ENCODE results near the gene SHISA5. TPM values are rescaled to one million over a fixed set of nuclear protein-coding genes. Genes with fewer than 3 reads are reported as not detected.

The SHISA5 gene
- total RNA-seq, 4 donors from 2014 or later, result 98.2 to 191 (median 122) TPM

- ATAC-seq, result no peak
- peaks cover 0 to 67% of the 10 kb centered on the region in 2 donors for H3K36me3 ChIP-seq
- 56 to 79% methylated on average over 3 to 4 of the region's 8 CpGs for WGBS, 2 donors (ENCODE audit: low coverage in 1 of 2)
- H3K4me3 ChIP-seq, result no peak overlapping the region
- peak overlapping the region in 2 of 4 donors; percentile 98 to 99 for H3K27ac ChIP-seq
- H3K27me3 ChIP-seq, result no peaks in the 10 kb centered on the region
- no peak for TF ChIP-seq EP300 (IDR thresholded peaks at IDR 0.05)
- no peak for TF ChIP-seq POLR2AphosphoS5 (IDR thresholded peaks at IDR 0.05)
- no peak for TF ChIP-seq POLR2A (IDR thresholded peaks at IDR 0.05)
- TF ChIP-seq CTCF (IDR thresholded peaks at IDR 0.05), result no peak
- H3K4me1 ChIP-seq, result peaks cover 0 to 73% (median 32%) of the 10 kb centered on the region in 3 donors
- no peaks in the 10 kb centered on the region for H3K9me3 ChIP-seq
Observed at GRCh38 chr3:48422681-48423080, 81.3 kb downstream of the SHISA5 start.

GRCh38 chr3:48422272-48422671, 81.7 kb downstream of the SHISA5 start:
- H3K4me3 ChIP-seq, result no peak overlapping the region
- H3K27ac ChIP-seq, result peak overlapping the region in 1 of 4 donors; percentile 98
- peaks cover 0 to 69% (median 32%) of the 10 kb centered on the region in 3 donors for H3K4me1 ChIP-seq
- no CpG with 5 or more reads among the region's 3 CpGs for WGBS, 2 donors (ENCODE audit: low coverage in 1 of 2)
- H3K27me3 ChIP-seq, result no peaks in the 10 kb centered on the region
- no peaks in the 10 kb centered on the region for H3K9me3 ChIP-seq
- TF ChIP-seq POLR2AphosphoS5 (IDR thresholded peaks at IDR 0.05), result no peak
- TF ChIP-seq CTCF (IDR thresholded peaks at IDR 0.05), result no peak
- no peak for TF ChIP-seq POLR2A (IDR thresholded peaks at IDR 0.05)
- no peak for TF ChIP-seq EP300 (IDR thresholded peaks at IDR 0.05)
- H3K36me3 ChIP-seq, result peaks cover 0 to 71% of the 10 kb centered on the region in 2 donors
- ATAC-seq, result no peak

GRCh38 chr3:48420561-48420960, 83.4 kb downstream of the SHISA5 start:
- H3K27me3 ChIP-seq, result no peaks in the 10 kb centered on the region
- H3K4me1 ChIP-seq, result peaks cover 0 to 54% (median 20%) of the 10 kb centered on the region in 3 donors
- H3K27ac ChIP-seq, result no peak overlapping the region
- 85 to 100% methylated on average over 3 to 7 of the region's 14 CpGs for WGBS, 2 donors (ENCODE audit: low coverage in 1 of 2)
- ATAC-seq, result no peak
- H3K4me3 ChIP-seq, result no peak overlapping the region
- TF ChIP-seq POLR2AphosphoS5 (IDR thresholded peaks at IDR 0.05) (no peak), POLR2A (IDR thresholded peaks at IDR 0.05) (no peak), CTCF (IDR thresholded peaks at IDR 0.05) (no peak), EP300 (IDR thresholded peaks at IDR 0.05) (no peak)
- no peaks in the 10 kb centered on the region for H3K9me3 ChIP-seq
- peaks cover 0 to 88% of the 10 kb centered on the region in 2 donors for H3K36me3 ChIP-seq

- no peak overlapping the region for H3K27ac ChIP-seq
- WGBS, 2 donors (ENCODE audit: low coverage in 1 of 2), result 80% methylated on average over 1 of the region's 17 CpGs; no CpG with 5 or more reads in 1 of the 2 donors
- ATAC-seq, result no peak
- no peak overlapping the region for H3K4me3 ChIP-seq
- peaks cover 0 to 54% (median 10%) of the 10 kb centered on the region in 3 donors for H3K4me1 ChIP-seq
- TF ChIP-seq POLR2AphosphoS5 (IDR thresholded peaks at IDR 0.05), result no peak
- TF ChIP-seq POLR2A (IDR thresholded peaks at IDR 0.05), result no peak
- no peak for TF ChIP-seq CTCF (IDR thresholded peaks at IDR 0.05)
- TF ChIP-seq EP300 (IDR thresholded peaks at IDR 0.05), result no peak
- no peaks in the 10 kb centered on the region for H3K9me3 ChIP-seq
- peaks cover 0 to 98% of the 10 kb centered on the region in 2 donors for H3K36me3 ChIP-seq
- no peaks in the 10 kb centered on the region for H3K27me3 ChIP-seq
Observed at GRCh38 chr3:48419597-48419996, 84.4 kb downstream of the SHISA5 start.

- no CpG with 5 or more reads among the region's 9 CpGs for WGBS, 2 donors (ENCODE audit: low coverage in 1 of 2)
- H3K9me3 ChIP-seq, result no peaks in the 10 kb centered on the region
- H3K4me1 ChIP-seq, result peaks cover 0 to 54% (median 6%) of the 10 kb centered on the region in 3 donors
- ATAC-seq, result no peak
- no peak overlapping the region for H3K4me3 ChIP-seq
- TF ChIP-seq POLR2A (IDR thresholded peaks at IDR 0.05) (no peak), POLR2AphosphoS5 (IDR thresholded peaks at IDR 0.05) (no peak), EP300 (IDR thresholded peaks at IDR 0.05) (no peak), CTCF (IDR thresholded peaks at IDR 0.05) (no peak)
- H3K27me3 ChIP-seq, result no peaks in the 10 kb centered on the region
- no peak overlapping the region for H3K27ac ChIP-seq
- H3K36me3 ChIP-seq, result peaks cover 0 to 100% of the 10 kb centered on the region in 2 donors
Observed at GRCh38 chr3:48419149-48419548, 84.8 kb downstream of the SHISA5 start.
